ENCODE results near the gene ZBTB17. TPM values are rescaled to one million over a fixed set of nuclear protein-coding genes. Genes with fewer than 3 reads are reported as not detected.

The ZBTB17 gene
- total and polyA plus RNA-seq, 2 of the 8 experiments (the other 6 are each of a cell fraction or from before 2014, with no cell fraction given), result 24.7 to 36.2 TPM

GRCh38 chr1:15931401-15931800, 44.5 kb downstream of the ZBTB17 start:
- ChIA-PET CTCF (ENCODE audit: partially characterized antibody) (interaction anchor here (0.6 to 1.2 kb wide), 4 partner anchors 9 to 869 kb away, joined by 3 read pairs; no protein-coding TSS in a partner anchor), POLR2A (ENCODE audit: partially characterized antibody) (no interaction called here)
- Histone ChIP-seq H2BK120ac (replicated peaks; ENCODE audit: low read depth, low read length) (no peak overlapping the region), H3K9ac (replicated peaks in 1 of 4; ENCODE audit: extremely low read depth in 1 of 4, low read depth in 3 of 4, low read length in 3 of 4) (no peak overlapping the region), H3K23ac (ENCODE audit: insufficient read length) (no peak overlapping the region), H3K79me2 (ENCODE audit: control insufficient read depth in 1 of 2, insufficient read depth in 2 of 2, low read length in 2 of 2) (no peaks in the 10 kb centered on the region), H4K8ac (ENCODE audit: extremely low read depth, insufficient read depth, low read length) (no peak overlapping the region; the same call in 1 of the 2 replicates), H3K4me1 (replicated peaks in 1 of 4; ENCODE audit: control insufficient read depth in 3 of 4, insufficient read depth in 4 of 4, low read length in 3 of 4) (no peaks in the 10 kb centered on the region), H2BK5ac (ENCODE audit: low read depth, low read length) (no peak overlapping the region; the same call in 1 of the 2 replicates), H3K4me3 (ENCODE audit: extremely low read depth in 1 of 4, insufficient read depth in 2 of 4, low read depth in 3 of 4, low read length in 4 of 4) (no peak overlapping the region), H3K23me2 (ENCODE audit: low read depth, low read length) (no peaks in the 10 kb centered on the region), H2AK5ac (ENCODE audit: low read depth, low read length) (no peak overlapping the region), H2BK20ac (ENCODE audit: low read length) (no peak overlapping the region), H3K36me3 (ENCODE audit: control insufficient read depth in 2 of 4, insufficient read depth in 4 of 4, low read length in 3 of 4) (peaks cover 35 to 79% (median 53%) of the 10 kb centered on the region in 4 experiments), H3K4me2 (ENCODE audit: insufficient read depth in 1 of 2, low read depth in 2 of 2, low read length in 2 of 2) (no peak overlapping the region), H3K14ac (ENCODE audit: insufficient read length) (no peak overlapping the region), H2BK15ac (ENCODE audit: low read length) (no peak overlapping the region), H3K4ac (replicated peaks; ENCODE audit: insufficient read length, low read depth, low read length) (no peak overlapping the region), H4K20me1 (replicated peaks in 1 of 2; ENCODE audit: control insufficient read depth in 1 of 2, insufficient read depth in 2 of 2, low read length in 2 of 2) (peaks cover 4 to 5% of the 10 kb centered on the region in 2 experiments), H3K27me3 (replicated peaks in 1 of 4; ENCODE audit: control insufficient read depth in 3 of 4, extremely low read depth in 1 of 4, insufficient read depth in 3 of 4, low read length in 3 of 4) (no peaks in the 10 kb centered on the region; a peak in 1 of 7 replicates), H3K9me3 (ENCODE audit: insufficient read depth in 2 of 2, low read depth in 1 of 2, low read length in 1 of 2) (no peaks in the 10 kb centered on the region), H3K18ac (ENCODE audit: extremely low read depth, low read length) (no peak overlapping the region), H2BK12ac (ENCODE audit: low read depth, low read length) (no peak overlapping the region), H4K91ac (replicated peaks; ENCODE audit: insufficient read length, low read length) (no peak overlapping the region), H3K27ac (ENCODE audit: low read depth, low read length) (no peak overlapping the region), H3K79me1 (ENCODE audit: low read depth, low read length) (no peaks in the 10 kb centered on the region; the same call in 1 of the 2 replicates), H4K5ac (ENCODE audit: insufficient read length, low read depth, low read length) (no peak overlapping the region), H3K56ac (replicated peaks; ENCODE audit: insufficient read length, low read depth, low read length) (no peak overlapping the region), H2AFZ (ENCODE audit: low read length) (no peak overlapping the region)
- DNase-seq (ENCODE audit: low read depth in 1 of 2, low spot score in 2 of 2) (no peak), FAIRE-seq (no peak)
- 90% methylated on average over 11 of the region's 11 CpGs; no CpG with 5 or more reads in 1 of the 2 experiments for WGBS, 2 experiments (ENCODE audit: extremely low coverage in 1 of 2, insufficient coverage in 1 of 2, insufficient read length in 1 of 2, insufficient replicate concordance in 2 of 2, low coverage in 1 of 2, low lambda C conversion rate in 2 of 2, missing lambda C conversion rate in 1 of 2)
- TF ChIP-seq RAD21 (IDR thresholded peaks at IDR 0.05 in 1 of 2, conservative IDR thresholded peaks at IDR 0.05 in 1 of 2; ENCODE audit: low read depth in 2 of 2, low read length in 2 of 2), result no peak
- no peak for TF ChIP-seq GTF2F1 (IDR thresholded peaks at IDR 0.05; ENCODE audit: borderline replicate concordance, low read depth, low read length)
- no peak for TF ChIP-seq SAP30 (IDR thresholded peaks at IDR 0.05; ENCODE audit: insufficient read depth, insufficient replicate concordance, low read length)
- no peak for TF ChIP-seq SP4 (IDR thresholded peaks at IDR 0.05; ENCODE audit: low read length)
- TF ChIP-seq JUND (IDR thresholded peaks at IDR 0.05; ENCODE audit: low read length), result no peak
- TF ChIP-seq RXRA (IDR thresholded peaks at IDR 0.05; ENCODE audit: insufficient read depth, low read depth, low read length), result no peak
- TF ChIP-seq ATF2 (IDR thresholded peaks at IDR 0.05; ENCODE audit: low read length), result no peak
- no peak for TF ChIP-seq KDM5A (IDR thresholded peaks at IDR 0.05; ENCODE audit: low read length)
- TF ChIP-seq SIRT6 (IDR thresholded peaks at IDR 0.05; ENCODE audit: low read length), result no peak
- no peak for TF ChIP-seq GABPA (IDR thresholded peaks at IDR 0.05; ENCODE audit: borderline replicate concordance, insufficient read depth, low read length)
- TF ChIP-seq RNF2 (IDR thresholded peaks at IDR 0.05; ENCODE audit: borderline replicate concordance, low read depth, low read length, missing control alignments, poor library complexity, severe bottlenecking), result no peak
- no peak for TF ChIP-seq TCF12 (IDR thresholded peaks at IDR 0.05; ENCODE audit: low read depth, low read length)

Data from H1 (cell line).